Bronchial epithelial cell (primary cell): ENCODE measurements around the gene TSC22D2. TPM values are rescaled to one million over a fixed set of nuclear protein-coding genes. Genes with fewer than 3 reads are reported as not detected.

Experiments used
- DNase-seq: peaks from one replicate; pipeline ENCODE4 v3.0.0-alpha.2; 2010; ENCODE audit warnings: low read depth
- FAIRE-seq: peaks from 2 replicates; lab custom pipeline; 2011; peaks lifted over from hg19 to GRCh38; lab: Jason Lieb, UNC
- H3K27me3 ChIP-seq: 2 replicates; pipeline ENCODE4 v1.5.1; 2011; ENCODE audit warnings: low read length; ENCODE audit not compliant: control insufficient read depth, insufficient read depth
- H3K36me3 ChIP-seq: 2 replicates; pipeline ENCODE4 v1.5.1; 2011; ENCODE audit warnings: low read length; ENCODE audit not compliant: control insufficient read depth, insufficient read depth
- H3K4me3 ChIP-seq: 2 replicates; pipeline ENCODE4 v1.5.1; 2011; ENCODE audit warnings: mild to moderate bottlenecking, low read depth, low read length, control low read depth
- CTCF ChIP-seq: IDR thresholded peaks from 2 replicates; pipeline ENCODE4 v1.5.1; 2011; ENCODE audit warnings: mild to moderate bottlenecking, moderate library complexity, low read length, control low read depth, inconsistent platforms; ENCODE audit not compliant: insufficient read depth, severe bottlenecking
- total RNA-seq: library from RNA; depleted of rRNA; stranded (reverse); fragments of >200 nt; gene quantifications from 2 replicates; pipeline ENCODE4 v1.2.1, GENCODE V29; 2014

Gene TSC22D2
- total RNA-seq, 1 donor from 2014 or later, result 5.0 TPM

- no peak for FAIRE-seq
- no peaks in the 10 kb centered on the region for H3K27me3 ChIP-seq
- no peak for DNase-seq
- no peaks in the 10 kb centered on the region for H3K36me3 ChIP-seq
- H3K4me3 ChIP-seq, result no peak overlapping the region
- TF ChIP-seq CTCF, result no peak
Measured at GRCh38 chr3:150419959-150420358, 11.9 kb downstream of the TSC22D2 start.

- no peak for TF ChIP-seq CTCF
- DNase-seq (no peak), FAIRE-seq (no peak)
- no peaks in the 10 kb centered on the region for H3K27me3 ChIP-seq
- no peaks in the 10 kb centered on the region for H3K36me3 ChIP-seq
- no peak overlapping the region for H3K4me3 ChIP-seq
Measured at GRCh38 chr3:150421256-150421655, 13.2 kb downstream of the TSC22D2 start.

- DNase-seq, result peak; percentile 49
- no peak for FAIRE-seq
- TF ChIP-seq CTCF, result no peak
- no peak overlapping the region for H3K4me3 ChIP-seq
- no peaks in the 10 kb centered on the region for H3K27me3 ChIP-seq
- H3K36me3 ChIP-seq, result no peaks in the 10 kb centered on the region
Measured at GRCh38 chr3:150421799-150422548, 13.9 kb downstream of the TSC22D2 start.

- no peak for FAIRE-seq
- Histone ChIP-seq H3K4me3 (no peak overlapping the region), H3K36me3 (no peaks in the 10 kb centered on the region), H3K27me3 (no peaks in the 10 kb centered on the region)
- no peak for DNase-seq
- no peak for TF ChIP-seq CTCF
Measured at GRCh38 chr3:150422907-150423306, 14.8 kb downstream of the TSC22D2 start.

GRCh38 chr3:150423761-150424160, 15.7 kb downstream of the TSC22D2 start:
- no peaks in the 10 kb centered on the region for H3K27me3 ChIP-seq
- H3K36me3 ChIP-seq, result no peaks in the 10 kb centered on the region
- H3K4me3 ChIP-seq, result no peak overlapping the region
- DNase-seq, result no peak
- no peak for TF ChIP-seq CTCF
- FAIRE-seq, result no peak

- Histone ChIP-seq H3K27me3 (no peaks in the 10 kb centered on the region), H3K4me3 (no peak overlapping the region), H3K36me3 (no peaks in the 10 kb centered on the region)
- FAIRE-seq, result no peak
- TF ChIP-seq CTCF, result no peak
- no peak for DNase-seq
Measured at GRCh38 chr3:150426292-150426691, 18.2 kb downstream of the TSC22D2 start.
